ENCODE data around the gene LRMDA. TPM values are rescaled to one million over a fixed set of nuclear protein-coding genes. Genes with fewer than 3 reads are reported as not detected.

Gene LRMDA
- polyA plus RNA-seq, 2 of the 4 experiments (the other 2 are of a cell fraction): 4.6 to 5.2 TPM

- Histone ChIP-seq H3K4me2 (peak within 1 kb of the TSS; percentile 98), H3K9me3 (no peaks in the 10 kb centered on the region), H3K4me3 (peak within 1 kb of the TSS; percentile 92), H3K27ac (peak within 1 kb of the TSS; percentile 94 to 98), H3K4me1 (peaks cover 11% of the 10 kb centered on the region)
- ChIA-PET CTCF (interaction anchor here (0.6 to 5.7 kb wide), 18 partner anchors 12 to 1709 kb away, joined by 3 to 83 read pairs (median 3); no protein-coding TSS in a partner anchor), POLR2A (interaction anchor here (0.5 to 2.4 kb wide), 36 partner anchors 12 to 1710 kb away, joined by 3 to 34 read pairs (median 4); partner anchors contain the start of gene LRMDA)
- whole genome bisulfite sequencing (ENCODE audit: missing lambda C conversion rate): 1% methylated on average over 77 of the region's 88 CpGs
- DNase-seq (ENCODE audit: low read depth in 1 of 2, low spot score in 1 of 2) (peak; percentile 97 to 98), ATAC-seq (peak; percentile 70 to 84), FAIRE-seq (no peak)
- TF ChIP-seq HMGXB4 (CRISPR knock-in tag; IDR thresholded peaks at IDR 0.05; ENCODE audit: borderline replicate concordance) (no peak), SMC3 (IDR thresholded peaks at IDR 0.05) (peak; percentile 32; the same call in 2 of the 3 replicates), FOXS1 (CRISPR knock-in tag; IDR thresholded peaks at IDR 0.05) (no peak), RFX5 (IDR thresholded peaks at IDR 0.05) (peak; percentile 21; the same call in 1 of the 2 replicates), REST (IDR thresholded peaks at IDR 0.05) (peak; percentile 27; the same call in 1 of the 2 replicates), USF2 (IDR thresholded peaks at IDR 0.05) (peak; percentile 99), RAD21 (conservative IDR thresholded peaks at IDR 0.05 in 1 of 2, IDR thresholded peaks at IDR 0.05 in 1 of 2) (0 out of 5 replicates have a peak, but pooled peaks of 1 of the 2 experiments have one; percentile 12), POLR2A (IDR thresholded peaks at IDR 0.05; ENCODE audit: low read length) (peak; percentile 94), HES2 (IDR thresholded peaks at IDR 0.05) (no peak), PHF8 (IDR thresholded peaks at IDR 0.05; ENCODE audit: borderline replicate concordance, low read depth) (0 out of 2 replicates have a peak, but pooled peaks have one; percentile 44), MAX (IDR thresholded peaks at IDR 0.05) (peak; percentile 70; the same call in 1 of the 2 replicates), E2F6 (IDR thresholded peaks at IDR 0.05; ENCODE audit: borderline replicate concordance, low read depth) (0 out of 2 replicates have a peak, but pooled peaks have one; percentile 55), JUN (IDR thresholded peaks at IDR 0.05) (peak; percentile 86 to 92), RCOR1 (IDR thresholded peaks at IDR 0.05; ENCODE audit: low read depth, low read length) (no peak), MYC (IDR thresholded peaks at IDR 0.05; ENCODE audit: borderline replicate concordance, low read length) (peak; percentile 18; the same call in 1 of the 2 replicates), MAZ (IDR thresholded peaks at IDR 0.05; ENCODE audit: borderline replicate concordance, low read depth, low read length) (peak; percentile 99)
- TF ChIP-seq, protein P1, sequence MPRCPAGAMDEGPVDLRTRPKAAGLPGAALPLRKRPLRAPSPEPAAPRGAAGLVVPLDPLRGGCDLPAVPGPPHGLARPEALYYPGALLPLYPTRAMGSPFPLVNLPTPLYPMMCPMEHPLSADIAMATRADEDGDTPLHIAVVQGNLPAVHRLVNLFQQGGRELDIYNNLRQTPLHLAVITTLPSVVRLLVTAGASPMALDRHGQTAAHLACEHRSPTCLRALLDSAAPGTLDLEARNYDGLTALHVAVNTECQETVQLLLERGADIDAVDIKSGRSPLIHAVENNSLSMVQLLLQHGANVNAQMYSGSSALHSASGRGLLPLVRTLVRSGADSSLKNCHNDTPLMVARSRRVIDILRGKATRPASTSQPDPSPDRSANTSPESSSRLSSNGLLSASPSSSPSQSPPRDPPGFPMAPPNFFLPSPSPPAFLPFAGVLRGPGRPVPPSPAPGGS (IDR thresholded peaks at IDR 0.05): 0 out of 3 replicates have a peak, but pooled peaks have one; percentile 62
- TF ChIP-seq, protein P2, sequence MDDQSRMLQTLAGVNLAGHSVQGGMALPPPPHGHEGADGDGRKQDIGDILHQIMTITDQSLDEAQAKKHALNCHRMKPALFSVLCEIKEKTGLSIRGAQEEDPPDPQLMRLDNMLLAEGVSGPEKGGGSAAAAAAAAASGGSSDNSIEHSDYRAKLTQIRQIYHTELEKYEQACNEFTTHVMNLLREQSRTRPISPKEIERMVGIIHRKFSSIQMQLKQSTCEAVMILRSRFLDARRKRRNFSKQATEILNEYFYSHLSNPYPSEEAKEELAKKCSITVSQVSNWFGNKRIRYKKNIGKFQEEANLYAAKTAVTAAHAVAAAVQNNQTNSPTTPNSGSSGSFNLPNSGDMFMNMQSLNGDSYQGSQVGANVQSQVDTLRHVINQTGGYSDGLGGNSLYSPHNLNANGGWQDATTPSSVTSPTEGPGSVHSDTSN (IDR thresholded peaks at IDR 0.05): 0 out of 2 replicates have a peak, but pooled peaks have one; percentile 56
Measured at GRCh38 chr10:75401569-75402485, 29.6 kb upstream of the LRMDA start, which contains the start of gene ZNF503. ZNF503 (minus strand) TSS chr10:75401764; CDS start chr10:75401419, 345 bp downstream.

Data from A549 (cell line).